ENCODE measurements around the gene CPNE5. TPM values are rescaled to one million over a fixed set of nuclear protein-coding genes. Genes with fewer than 3 reads are reported as not detected.

The CPNE5 gene
- total RNA-seq, 4 donors from 2014 or later: 1.1 to 4.6 (median 2.9) TPM

DNA sequence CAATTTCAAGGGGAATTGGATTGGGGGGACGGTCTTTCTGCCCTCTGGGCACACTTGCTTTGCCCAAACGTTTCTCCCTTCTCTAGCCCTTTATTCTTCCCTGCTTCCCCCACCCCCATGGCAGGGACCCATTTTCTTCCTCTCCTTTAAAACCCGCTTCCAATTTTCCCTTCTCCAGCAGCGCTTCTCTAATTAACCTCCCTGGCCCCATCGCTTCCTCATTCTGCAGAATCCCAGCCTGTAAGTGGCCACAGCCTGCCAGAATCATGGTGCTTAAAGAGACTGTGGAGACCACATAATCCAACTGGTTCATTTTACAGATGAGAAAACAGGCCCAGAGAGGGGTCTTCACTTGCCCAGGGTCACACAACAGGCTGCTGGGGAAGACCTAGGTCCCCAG, 61.4 kb downstream of the CPNE5 start:
- 72 to 80% methylated on average over 5 of the region's 5 CpGs for WGBS, 2 donors
- Histone ChIP-seq H3K4me3 (replicated peaks in 1 of 3) (no peak overlapping the region), H3K27me3 (no peaks in the 10 kb centered on the region), H3K27ac (no peak overlapping the region), H3K36me3 (no peaks in the 10 kb centered on the region), H3K9me3 (no peaks in the 10 kb centered on the region), H3K4me1 (no peaks in the 10 kb centered on the region)
- TF ChIP-seq POLR2A (IDR thresholded peaks at IDR 0.05): no peak
- no peak for TF ChIP-seq CTCF (IDR thresholded peaks at IDR 0.05)
- intact Hi-C loops (cut with DNase I): no loop called here
- no peak for DNase-seq

- WGBS, 2 donors: 87 to 90% methylated on average over 5 of the region's 5 CpGs
- no peaks in the 10 kb centered on the region for H3K27me3 ChIP-seq
- H3K36me3 ChIP-seq: no peaks in the 10 kb centered on the region
- H3K4me1 ChIP-seq: no peaks in the 10 kb centered on the region
- no peak for DNase-seq
- TF ChIP-seq CTCF (IDR thresholded peaks at IDR 0.05) (no peak), POLR2A (IDR thresholded peaks at IDR 0.05) (no peak)
- intact Hi-C loops (cut with DNase I): no loop called here
- H3K9me3 ChIP-seq: no peaks in the 10 kb centered on the region
- no peak overlapping the region for H3K27ac ChIP-seq
- H3K4me3 ChIP-seq (replicated peaks in 1 of 3): no peak overlapping the region
These were observed 63.1 kb downstream of the CPNE5 start for GRCh38 chr6:36776167-36776566.

- 87 to 90% methylated on average over 5 of the region's 5 CpGs for whole genome bisulfite sequencing, 2 donors
- no peak for DNase-seq
- H3K36me3 ChIP-seq: no peaks in the 10 kb centered on the region
- no peaks in the 10 kb centered on the region for H3K9me3 ChIP-seq
- no peak overlapping the region for H3K4me3 ChIP-seq (replicated peaks in 1 of 3)
- TF ChIP-seq CTCF (IDR thresholded peaks at IDR 0.05): no peak
- no peak for TF ChIP-seq POLR2A (IDR thresholded peaks at IDR 0.05)
- H3K4me1 ChIP-seq: no peaks in the 10 kb centered on the region
- intact Hi-C loops (cut with DNase I): no loop called here
- H3K27me3 ChIP-seq: no peaks in the 10 kb centered on the region
- no peak overlapping the region for H3K27ac ChIP-seq
These were observed 64.9 kb downstream of the CPNE5 start for GRCh38 chr6:36774331-36774730.

DNA sequence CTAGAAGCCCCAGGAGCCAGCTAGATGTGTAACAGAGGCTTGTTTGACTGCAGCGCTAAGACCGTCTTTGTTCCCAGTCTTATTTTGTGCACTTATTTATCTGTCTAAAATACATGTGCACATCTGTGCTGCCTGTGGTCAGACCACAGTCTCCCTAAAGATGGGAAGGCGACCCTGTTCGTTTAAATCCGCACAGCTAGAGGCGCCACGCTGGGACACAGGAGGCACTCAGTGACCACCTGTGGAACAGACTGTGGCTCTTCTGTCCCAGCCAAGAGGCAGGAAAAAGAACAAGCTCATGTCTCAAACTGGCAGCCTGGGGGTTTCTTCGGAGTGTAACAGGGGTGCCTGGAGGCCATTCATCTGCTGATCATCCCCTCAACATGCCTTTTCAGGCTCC, 66.8 kb downstream of the CPNE5 start:
- TF ChIP-seq POLR2A (IDR thresholded peaks at IDR 0.05) (no peak), CTCF (IDR thresholded peaks at IDR 0.05) (no peak)
- Histone ChIP-seq H3K4me3 (replicated peaks in 1 of 3) (no peak overlapping the region), H3K9me3 (no peaks in the 10 kb centered on the region), H3K27me3 (no peaks in the 10 kb centered on the region), H3K36me3 (no peaks in the 10 kb centered on the region), H3K4me1 (no peaks in the 10 kb centered on the region), H3K27ac (no peak overlapping the region)
- no peak for DNase-seq
- 87 to 93% methylated on average over 8 of the region's 8 CpGs for WGBS, 2 donors
- intact Hi-C loops (cut with DNase I): no loop called here

DNA sequence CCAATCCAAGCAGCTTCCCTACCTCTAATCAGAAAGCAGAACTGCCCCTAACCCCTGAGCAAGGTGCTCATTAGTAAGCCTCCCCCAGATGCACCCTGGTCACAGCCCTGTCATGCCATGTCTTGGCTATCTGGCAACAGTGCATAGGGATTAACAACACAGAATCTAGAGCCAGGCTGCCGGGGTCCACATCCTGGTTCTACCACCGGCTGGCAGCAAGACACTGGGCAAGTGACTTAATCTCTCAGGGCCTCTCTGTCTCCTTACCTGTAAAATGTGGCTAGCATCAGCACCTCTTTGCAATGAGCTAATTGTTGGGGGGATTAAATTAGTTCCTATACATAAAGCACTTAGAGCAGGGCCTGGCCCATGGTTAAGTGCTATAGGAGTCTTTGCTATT, 68.1 kb downstream of the CPNE5 start:
- Histone ChIP-seq H3K36me3 (no peaks in the 10 kb centered on the region), H3K27me3 (no peaks in the 10 kb centered on the region), H3K9me3 (no peaks in the 10 kb centered on the region), H3K27ac (no peak overlapping the region), H3K4me1 (no peaks in the 10 kb centered on the region), H3K4me3 (replicated peaks in 1 of 3) (no peak overlapping the region)
- 91 to 100% methylated on average over 2 of the region's 2 CpGs for WGBS, 2 donors
- TF ChIP-seq CTCF (IDR thresholded peaks at IDR 0.05): no peak
- TF ChIP-seq POLR2A (IDR thresholded peaks at IDR 0.05): no peak
- intact Hi-C loops (cut with DNase I): no loop called here
- DNase-seq: no peak

All from thyroid gland (tissue), 4 donors.